Left ventricle myocardium superior (tissue), 1 donor: ENCODE data around the gene SCUBE3. TPM values are rescaled to one million over a fixed set of nuclear protein-coding genes. Genes with fewer than 3 reads are reported as not detected.
A peak's percentile ranks its signal among the peaks of the same experiment; 100 is the strongest.

ENCODE experiments used
- ATAC-seq: fragments of 200-7000 bp; cut with Tn5 transposase; one replicate; pipeline ENCODE4 v1.9.1; 2020; ENCODE audit warnings: mild to moderate bottlenecking, moderate library complexity
- DNase-seq: peaks from one replicate; pipeline ENCODE4 v3.0.0-alpha.2; 2020
- intact Hi-C: fragments of 100-400 bp; cut with micrococcal nuclease; formaldehyde crosslinking; loops from one replicate; pipeline ENCODE4 v1.11.0; 2022
- total RNA-seq: library from RNA; stranded (reverse); fragmentation: NEBNext Ultra II Directional; extraction: Animal tissue kit (Norgen Biotek cat#: 25700); gene quantifications from one replicate; pipeline ENCODE4 v1.2.1, GENCODE V29; 2021
- donor health status: DM: no; HTN: yes; CAD: no; lungs with severe emphysema.

The SCUBE3 gene
- total RNA-seq, 1 donor from 2014 or later: 3.5 TPM

GRCh38 chr6:35203680-35204079, 10.1 kb upstream of the SCUBE3 start:
- intact Hi-C loops: no loop called here
- DNase-seq: peak; percentile 52
- ATAC-seq: peak; percentile 34

GRCh38 chr6:35206346-35206745, 7.4 kb upstream of the SCUBE3 start:
- ATAC-seq: no peak
- intact Hi-C loops: loop anchor here (5.0 kb wide), 1 partner anchor 59 kb away; no protein-coding TSS in a partner anchor
- no peak for DNase-seq

GRCh38 chr6:35208419-35208818, 5.3 kb upstream of the SCUBE3 start:
- intact Hi-C loops: loop anchor here (5.0 kb wide), 1 partner anchor 61 kb away; no protein-coding TSS in a partner anchor
- DNase-seq (no peak), ATAC-seq (no peak)

GRCh38 chr6:35209081-35209480, 4.7 kb upstream of the SCUBE3 start:
- ATAC-seq (no peak), DNase-seq (no peak)
- intact Hi-C loops: loop anchor here (5.0 kb wide), 1 partner anchor 62 kb away; no protein-coding TSS in a partner anchor

- intact Hi-C loops: loop anchor here (5.0 kb wide), 1 partner anchor 62 kb away; no protein-coding TSS in a partner anchor
- DNase-seq: no peak
- ATAC-seq: no peak
Observed at GRCh38 chr6:35209622-35210247, 4.0 kb upstream of the SCUBE3 start.

- DNase-seq (no peak), ATAC-seq (no peak)
- intact Hi-C loops: no loop called here
Observed at GRCh38 chr6:35213298-35213791, 411 bp upstream of the SCUBE3 start.

- DNase-seq: no peak
- peak; percentile 57 for ATAC-seq
- intact Hi-C loops: no loop called here
Observed at GRCh38 chr6:35214869-35215664, 1.3 kb downstream of the SCUBE3 start.

GRCh38 chr6:35215665-35216411, 2.1 kb downstream of the SCUBE3 start:
- ATAC-seq: no peak
- intact Hi-C loops: no loop called here

GRCh38 chr6:35216412-35216732, 2.6 kb downstream of the SCUBE3 start:
- no peak for DNase-seq
- intact Hi-C loops: no loop called here
- ATAC-seq: no peak

More at GRCh38 chr6:35215665-35216411, 2.1 kb downstream of the SCUBE3 start:
- DNase-seq: no peak

- ATAC-seq: no peak
- intact Hi-C loops: no loop called here
- no peak for DNase-seq
Observed at GRCh38 chr6:35216851-35217811, 3.4 kb downstream of the SCUBE3 start.

- ATAC-seq: no peak
- DNase-seq: no peak
- intact Hi-C loops: no loop called here
Observed at GRCh38 chr6:35218021-35218420, 4.3 kb downstream of the SCUBE3 start.

- intact Hi-C loops: no loop called here
- DNase-seq (no peak), ATAC-seq (no peak)
Observed at GRCh38 chr6:35218456-35218855, 4.7 kb downstream of the SCUBE3 start.

- intact Hi-C loops: no loop called here
- ATAC-seq (peak; percentile 7), DNase-seq (no peak)
Observed at GRCh38 chr6:35219683-35220326, 6.0 kb downstream of the SCUBE3 start.

- DNase-seq (peak; percentile 44), ATAC-seq (peak; percentile 84)
- intact Hi-C loops: no loop called here
Observed at GRCh38 chr6:35220711-35221110, 7.0 kb downstream of the SCUBE3 start.

GRCh38 chr6:35223396-35223795, 9.6 kb downstream of the SCUBE3 start:
- ATAC-seq (no peak), DNase-seq (no peak)
- intact Hi-C loops: no loop called here

GRCh38 chr6:35224720-35225119, 11.0 kb downstream of the SCUBE3 start:
- peak; percentile 73 for ATAC-seq
- no peak for DNase-seq

GRCh38 chr6:35228481-35228880, 14.7 kb downstream of the SCUBE3 start:
- DNase-seq (no peak), ATAC-seq (no peak)
- intact Hi-C loops: no loop called here

More at GRCh38 chr6:35224720-35225119, 11.0 kb downstream of the SCUBE3 start:
- intact Hi-C loops: no loop called here

GRCh38 chr6:35229304-35229703, 15.5 kb downstream of the SCUBE3 start:
- intact Hi-C loops: no loop called here
- ATAC-seq: no peak
- no peak for DNase-seq
